Tibial nerve (tissue), 4 donors: Measurements from ENCODE around the gene TBX6.
A peak's percentile ranks its signal among the peaks of the same experiment; 100 is the strongest.

Experiments used
- EP300 ChIP-seq, 2 donors: sonication (generic); formaldehyde crosslinking; IDR thresholded peaks; one replicate each; pipeline ENCODE4 v1.6.1; 2017; ENCODE audit warnings: antibody characterized with exemption in 2 of 2, mild to moderate bottlenecking in 1 of 2
- POLR2A ChIP-seq, 2 donors: fragments of 450-650 bp; IDR thresholded peaks; one replicate each; pipeline ENCODE4 v1.6.1; 2017; ENCODE audit warnings: antibody characterized with exemption in 2 of 2, mild to moderate bottlenecking in 2 of 2, moderate library complexity in 2 of 2
- TF ChIP-seq, protein P1 (sequence below), 5 experiments: fragments of 200-600 bp in 3 of 5; fragments of 450-650 bp in 2 of 5; sonication (generic) in 3 of 5; IDR thresholded peaks; one replicate each; pipeline ENCODE4 v1.5.1; 2016 to 2019; ENCODE audit warnings: antibody characterized with exemption in 5 of 5, mild to moderate bottlenecking in 3 of 5, moderate library complexity in 2 of 5

DNA sequence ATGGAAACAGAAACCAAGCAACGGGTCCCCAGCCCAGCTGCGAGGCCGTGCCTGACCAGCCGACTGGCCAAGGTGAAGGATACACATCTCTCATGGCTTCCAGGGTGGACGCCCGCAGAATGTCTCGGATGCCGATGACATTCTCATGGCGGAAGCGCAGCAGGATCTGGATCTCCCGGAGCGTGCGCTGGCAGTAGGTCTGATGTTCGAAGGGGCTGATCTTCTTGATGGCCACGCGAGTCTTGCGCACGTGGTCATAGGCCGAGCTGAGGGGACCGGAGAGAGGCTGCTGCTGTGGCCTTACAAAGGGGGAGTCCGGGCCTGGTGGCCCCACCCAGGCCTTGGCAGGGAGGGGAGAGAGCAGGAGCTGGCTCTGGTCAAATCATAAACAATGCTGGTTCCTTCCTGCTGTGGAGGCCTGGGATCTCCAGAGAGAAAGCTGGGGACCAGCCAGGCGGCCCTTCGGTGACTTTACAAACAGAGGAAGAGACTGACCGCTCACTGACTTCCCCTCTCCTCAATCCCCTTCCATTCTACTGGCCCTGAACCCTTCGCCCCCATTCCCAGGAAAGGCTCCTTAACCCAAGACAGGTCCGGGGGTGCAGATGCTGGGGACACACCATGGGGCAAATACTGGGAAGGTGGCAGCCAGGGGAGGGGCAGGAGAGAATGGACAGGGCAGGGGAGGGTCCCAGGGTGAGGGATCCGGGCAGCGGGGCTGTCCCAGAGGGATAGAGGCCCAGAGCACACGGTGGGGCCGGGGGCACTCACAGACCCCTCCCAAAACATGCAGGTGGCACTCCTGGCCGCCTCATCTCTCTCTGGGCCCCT, 30.2 kb upstream of the TBX6 start:
- TF ChIP-seq, protein P1, sequence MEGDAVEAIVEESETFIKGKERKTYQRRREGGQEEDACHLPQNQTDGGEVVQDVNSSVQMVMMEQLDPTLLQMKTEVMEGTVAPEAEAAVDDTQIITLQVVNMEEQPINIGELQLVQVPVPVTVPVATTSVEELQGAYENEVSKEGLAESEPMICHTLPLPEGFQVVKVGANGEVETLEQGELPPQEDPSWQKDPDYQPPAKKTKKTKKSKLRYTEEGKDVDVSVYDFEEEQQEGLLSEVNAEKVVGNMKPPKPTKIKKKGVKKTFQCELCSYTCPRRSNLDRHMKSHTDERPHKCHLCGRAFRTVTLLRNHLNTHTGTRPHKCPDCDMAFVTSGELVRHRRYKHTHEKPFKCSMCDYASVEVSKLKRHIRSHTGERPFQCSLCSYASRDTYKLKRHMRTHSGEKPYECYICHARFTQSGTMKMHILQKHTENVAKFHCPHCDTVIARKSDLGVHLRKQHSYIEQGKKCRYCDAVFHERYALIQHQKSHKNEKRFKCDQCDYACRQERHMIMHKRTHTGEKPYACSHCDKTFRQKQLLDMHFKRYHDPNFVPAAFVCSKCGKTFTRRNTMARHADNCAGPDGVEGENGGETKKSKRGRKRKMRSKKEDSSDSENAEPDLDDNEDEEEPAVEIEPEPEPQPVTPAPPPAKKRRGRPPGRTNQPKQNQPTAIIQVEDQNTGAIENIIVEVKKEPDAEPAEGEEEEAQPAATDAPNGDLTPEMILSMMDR (IDR thresholded peaks at IDR 0.05), result no peak
- TF ChIP-seq POLR2A (IDR thresholded peaks at IDR 0.05) (no peak), EP300 (IDR thresholded peaks at IDR 0.05) (peak in 1 of 2 donors; percentile 38)
